ENCODE measurements around the gene RGMB.

RGMB gene

GRCh38 chr5:98768960-98769209 is 4.6 kb upstream of the RGMB start:
- no peak for DNase-seq (ENCODE audit: low spot score)
- no peak for TF ChIP-seq CTCF (IDR thresholded peaks at IDR 0.05; ENCODE audit: borderline replicate concordance, control extremely low read depth, extremely low read depth, insufficient read depth, missing control alignments)
- in situ Hi-C loops (cut with MboI; ENCODE audit: low sequenced_read_pairs, unreplicated experiment): no loop called here

- DNase-seq (ENCODE audit: low spot score): peak; percentile 66
- in situ Hi-C loops (cut with MboI; ENCODE audit: low sequenced_read_pairs, unreplicated experiment): no loop called here
- peak; percentile 61 for TF ChIP-seq CTCF (IDR thresholded peaks at IDR 0.05; ENCODE audit: borderline replicate concordance, control extremely low read depth, extremely low read depth, insufficient read depth, missing control alignments)
Measured at GRCh38 chr5:98769210-98769958, 4.1 kb upstream of the RGMB start.

GRCh38 chr5:98769959-98770208 is 3.6 kb upstream of the RGMB start:
- no peak for DNase-seq (ENCODE audit: low spot score)
- in situ Hi-C loops (cut with MboI; ENCODE audit: low sequenced_read_pairs, unreplicated experiment): no loop called here
- no peak for TF ChIP-seq CTCF (IDR thresholded peaks at IDR 0.05; ENCODE audit: borderline replicate concordance, control extremely low read depth, extremely low read depth, insufficient read depth, missing control alignments)

- no peak for TF ChIP-seq CTCF (IDR thresholded peaks at IDR 0.05; ENCODE audit: borderline replicate concordance, control extremely low read depth, extremely low read depth, insufficient read depth, missing control alignments)
- in situ Hi-C loops (cut with MboI; ENCODE audit: low sequenced_read_pairs, unreplicated experiment): no loop called here
- peak; percentile 50 for DNase-seq (ENCODE audit: low spot score)
Measured at GRCh38 chr5:98770209-98770910, 3.1 kb upstream of the RGMB start.

- DNase-seq (ENCODE audit: low spot score): peak; percentile 32
- no peak for TF ChIP-seq CTCF (IDR thresholded peaks at IDR 0.05; ENCODE audit: borderline replicate concordance, control extremely low read depth, extremely low read depth, insufficient read depth, missing control alignments)
- in situ Hi-C loops (cut with MboI; ENCODE audit: low sequenced_read_pairs, unreplicated experiment): no loop called here
Measured at GRCh38 chr5:98770911-98771322, 2.5 kb upstream of the RGMB start.

- in situ Hi-C loops (cut with MboI; ENCODE audit: low sequenced_read_pairs, unreplicated experiment): no loop called here
- peak; percentile 71 for DNase-seq (ENCODE audit: low spot score)
- peak; percentile 74 for TF ChIP-seq CTCF (IDR thresholded peaks at IDR 0.05; ENCODE audit: borderline replicate concordance, control extremely low read depth, extremely low read depth, insufficient read depth, missing control alignments)
Measured at GRCh38 chr5:98771382-98772109, 1.9 kb upstream of the RGMB start.

Measured in GM13976 (cell line).